Omental fat pad (tissue), 4 donors: ENCODE data around the gene TIMM44. TPM values are rescaled to one million over a fixed set of nuclear protein-coding genes. Genes with fewer than 3 reads are reported as not detected.

Source experiments
- ATAC-seq: fragments of 150-250 bp; one replicate; pipeline ENCODE4 v1.9.1; 2016; ENCODE audit warnings: mild to moderate bottlenecking, moderate library complexity; ENCODE audit not compliant: low FRiP score
- DNase-seq: peaks from one replicate; pipeline ENCODE4 v3.0.0-alpha.2; 2019; ENCODE audit warnings: low spot score
- CTCF ChIP-seq, 3 donors: fragments of 450-650 bp; IDR thresholded peaks; one replicate each; pipeline ENCODE4 v1.5.1; 2016 to 2017; ENCODE audit warnings: antibody characterized with exemption in 3 of 3, mild to moderate bottlenecking in 3 of 3, moderate library complexity in 2 of 3
- total RNA-seq, 4 donors: library from RNA; depleted of rRNA; stranded (reverse); fragments of >200 nt; gene quantifications; one replicate each; pipeline ENCODE4 v1.1.0, GENCODE V29; 2016

TIMM44 gene
- total RNA-seq, 4 donors from 2014 or later = 44.3 to 53.3 (median 47.6) TPM

GRCh38 chr19:7981199-7981598 lies 37.7 kb upstream of the TIMM44 start:
- DNase-seq (no peak), ATAC-seq (no peak)
- no peak for TF ChIP-seq CTCF (IDR thresholded peaks at IDR 0.05)

GRCh38 chr19:7980635-7981121 lies 37.2 kb upstream of the TIMM44 start:
- DNase-seq (no peak), ATAC-seq (no peak)
- no peak for TF ChIP-seq CTCF (IDR thresholded peaks at IDR 0.05)

- DNase-seq (no peak), ATAC-seq (no peak)
- no peak for TF ChIP-seq CTCF (IDR thresholded peaks at IDR 0.05)
These were observed 36.7 kb upstream of the TIMM44 start for GRCh38 chr19:7980168-7980567.

- no peak for DNase-seq
- TF ChIP-seq CTCF (IDR thresholded peaks at IDR 0.05) = no peak
- ATAC-seq = no peak
These were observed 36.1 kb upstream of the TIMM44 start for GRCh38 chr19:7979559-7979958.

GRCh38 chr19:7979011-7979410 lies 35.5 kb upstream of the TIMM44 start:
- no peak for DNase-seq
- TF ChIP-seq CTCF (IDR thresholded peaks at IDR 0.05) = no peak
- ATAC-seq = no peak

DNA sequence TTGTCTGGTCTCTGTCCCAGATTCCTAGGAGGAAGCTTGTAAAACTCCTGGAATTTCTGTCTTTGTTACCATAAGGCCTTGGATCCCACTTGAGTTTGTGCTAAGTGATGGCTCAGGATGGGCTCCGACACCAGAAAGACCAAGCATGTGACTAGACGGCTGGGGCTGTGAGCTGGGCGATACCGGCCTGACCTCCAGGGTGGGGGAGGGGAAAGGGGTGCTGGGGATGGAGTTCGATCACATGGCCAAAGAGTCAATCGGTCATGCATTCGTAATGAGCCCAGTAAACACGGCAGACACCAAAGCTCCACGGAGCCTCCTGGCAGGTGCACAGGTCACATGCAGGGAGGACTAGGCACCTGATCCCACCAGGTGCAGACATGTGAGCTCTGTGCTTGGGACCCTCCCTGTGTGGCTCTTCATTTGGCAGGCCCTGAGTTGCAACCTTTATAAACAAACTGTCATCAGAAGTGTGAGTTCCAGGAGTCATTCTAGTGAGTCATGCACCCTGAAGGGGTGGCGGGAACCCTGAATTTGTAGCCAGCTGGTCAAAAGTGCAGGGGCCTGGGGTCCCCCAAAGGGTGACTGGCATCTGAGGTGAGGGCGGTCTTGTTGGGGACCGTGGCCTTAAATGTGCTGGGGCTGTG lies 34.8 kb upstream of the TIMM44 start:
- ATAC-seq (no peak), DNase-seq (no peak)
- TF ChIP-seq CTCF (IDR thresholded peaks at IDR 0.05) = no peak

GRCh38 chr19:7977723-7978040 lies 34.2 kb upstream of the TIMM44 start:
- DNase-seq = no peak
- no peak for ATAC-seq
- no peak for TF ChIP-seq CTCF (IDR thresholded peaks at IDR 0.05)
